Iris pigment epithelial cell (primary cell): ENCODE data around the gene PLXNA4.
"Not testable (repeated sequence)": the region's sequence is repeated elsewhere in the genome, so short reads cannot be mapped to it uniquely, and the experiment has no call there.

Experiments used
- DNase-seq: peaks from one replicate; pipeline ENCODE4 v3.0.0-alpha.2; 2011; ENCODE audit warnings: low read depth

PLXNA4 gene, protein sequence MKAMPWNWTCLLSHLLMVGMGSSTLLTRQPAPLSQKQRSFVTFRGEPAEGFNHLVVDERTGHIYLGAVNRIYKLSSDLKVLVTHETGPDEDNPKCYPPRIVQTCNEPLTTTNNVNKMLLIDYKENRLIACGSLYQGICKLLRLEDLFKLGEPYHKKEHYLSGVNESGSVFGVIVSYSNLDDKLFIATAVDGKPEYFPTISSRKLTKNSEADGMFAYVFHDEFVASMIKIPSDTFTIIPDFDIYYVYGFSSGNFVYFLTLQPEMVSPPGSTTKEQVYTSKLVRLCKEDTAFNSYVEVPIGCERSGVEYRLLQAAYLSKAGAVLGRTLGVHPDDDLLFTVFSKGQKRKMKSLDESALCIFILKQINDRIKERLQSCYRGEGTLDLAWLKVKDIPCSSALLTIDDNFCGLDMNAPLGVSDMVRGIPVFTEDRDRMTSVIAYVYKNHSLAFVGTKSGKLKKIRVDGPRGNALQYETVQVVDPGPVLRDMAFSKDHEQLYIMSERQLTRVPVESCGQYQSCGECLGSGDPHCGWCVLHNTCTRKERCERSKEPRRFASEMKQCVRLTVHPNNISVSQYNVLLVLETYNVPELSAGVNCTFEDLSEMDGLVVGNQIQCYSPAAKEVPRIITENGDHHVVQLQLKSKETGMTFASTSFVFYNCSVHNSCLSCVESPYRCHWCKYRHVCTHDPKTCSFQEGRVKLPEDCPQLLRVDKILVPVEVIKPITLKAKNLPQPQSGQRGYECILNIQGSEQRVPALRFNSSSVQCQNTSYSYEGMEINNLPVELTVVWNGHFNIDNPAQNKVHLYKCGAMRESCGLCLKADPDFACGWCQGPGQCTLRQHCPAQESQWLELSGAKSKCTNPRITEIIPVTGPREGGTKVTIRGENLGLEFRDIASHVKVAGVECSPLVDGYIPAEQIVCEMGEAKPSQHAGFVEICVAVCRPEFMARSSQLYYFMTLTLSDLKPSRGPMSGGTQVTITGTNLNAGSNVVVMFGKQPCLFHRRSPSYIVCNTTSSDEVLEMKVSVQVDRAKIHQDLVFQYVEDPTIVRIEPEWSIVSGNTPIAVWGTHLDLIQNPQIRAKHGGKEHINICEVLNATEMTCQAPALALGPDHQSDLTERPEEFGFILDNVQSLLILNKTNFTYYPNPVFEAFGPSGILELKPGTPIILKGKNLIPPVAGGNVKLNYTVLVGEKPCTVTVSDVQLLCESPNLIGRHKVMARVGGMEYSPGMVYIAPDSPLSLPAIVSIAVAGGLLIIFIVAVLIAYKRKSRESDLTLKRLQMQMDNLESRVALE (N-terminal part only)

GRCh38 chr7:132575982-132576720 is at the start of gene PLXNA4:
PLXNA4 (minus strand) TSS chr7:132576470; CDS start chr7:132508693, 67,777 bp downstream.
- no peak for DNase-seq

DNA sequence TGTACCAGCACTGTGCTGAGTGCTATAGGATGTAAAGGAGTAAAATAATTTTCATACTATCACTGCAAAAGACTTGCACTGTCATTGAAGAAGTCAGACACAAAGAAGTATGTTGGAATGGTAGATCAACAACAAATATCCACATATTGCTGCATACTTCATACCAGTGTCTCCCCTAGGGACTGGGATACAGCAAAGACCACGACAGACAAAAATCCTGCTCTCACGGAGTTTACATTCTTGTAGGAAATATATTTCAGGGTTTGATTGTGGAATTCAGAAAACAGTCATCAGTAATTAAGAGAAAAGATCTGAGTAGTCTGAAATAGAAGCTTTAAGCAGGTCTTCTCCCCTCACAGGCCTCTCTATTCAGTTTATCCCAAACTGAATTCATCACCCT is 49.4 kb upstream of the PLXNA4 start:
- DNase-seq = no peak

GRCh38 chr7:132622081-132622480 is 45.8 kb upstream of the PLXNA4 start:
- DNase-seq = no peak

- DNase-seq = no peak
Observed at GRCh38 chr7:132619967-132620366, 43.7 kb upstream of the PLXNA4 start.

DNA sequence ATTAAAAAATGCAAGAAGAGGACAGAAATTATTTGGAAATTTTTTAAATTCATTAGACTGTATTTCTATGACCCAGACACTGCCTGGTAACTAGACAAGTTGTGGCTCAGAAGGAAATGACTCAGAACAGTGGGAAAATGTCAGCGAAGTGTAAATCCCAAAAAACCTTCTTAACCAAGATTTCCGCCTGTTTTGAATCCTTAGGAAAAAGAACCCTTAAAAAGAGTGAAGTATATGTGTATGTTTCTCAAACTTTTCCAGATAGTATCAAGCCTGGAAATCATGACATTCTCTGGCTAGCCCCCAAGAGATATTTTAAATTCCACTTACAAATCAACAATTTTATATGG is 42.7 kb upstream of the PLXNA4 start:
- peak; percentile 59 for DNase-seq

DNA sequence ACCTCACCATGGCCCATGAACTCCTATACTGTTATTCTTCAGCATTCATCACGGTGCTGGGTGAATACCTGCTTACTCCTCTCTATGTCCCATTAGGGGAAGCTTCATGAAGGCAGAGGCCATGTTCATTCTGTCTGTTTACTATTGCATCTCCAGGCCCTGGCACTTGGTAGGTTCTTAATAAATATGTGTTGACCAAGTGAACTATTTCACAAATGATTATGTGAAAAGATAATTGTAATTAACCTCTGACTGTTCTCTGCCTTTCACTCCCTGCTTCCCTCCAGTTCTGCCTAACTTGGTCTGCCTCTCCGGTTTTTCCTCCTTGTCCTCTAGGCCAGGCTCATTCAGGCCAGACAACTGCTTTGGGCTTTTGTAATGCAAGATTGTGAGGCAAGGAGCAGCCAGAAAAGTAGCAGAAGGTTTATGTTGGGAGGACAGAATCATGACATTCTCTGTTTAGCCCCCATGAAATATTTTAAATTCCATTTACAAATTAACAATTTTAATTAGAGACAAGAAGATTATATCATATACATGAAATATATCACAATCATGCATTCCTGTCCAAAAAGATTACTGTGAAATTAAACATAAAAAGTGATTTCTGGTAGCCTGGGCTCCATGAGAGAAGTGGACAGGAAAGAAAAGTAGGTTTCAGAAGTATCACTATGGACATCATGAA is 42.1 kb upstream of the PLXNA4 start:
- no peak for DNase-seq

DNA sequence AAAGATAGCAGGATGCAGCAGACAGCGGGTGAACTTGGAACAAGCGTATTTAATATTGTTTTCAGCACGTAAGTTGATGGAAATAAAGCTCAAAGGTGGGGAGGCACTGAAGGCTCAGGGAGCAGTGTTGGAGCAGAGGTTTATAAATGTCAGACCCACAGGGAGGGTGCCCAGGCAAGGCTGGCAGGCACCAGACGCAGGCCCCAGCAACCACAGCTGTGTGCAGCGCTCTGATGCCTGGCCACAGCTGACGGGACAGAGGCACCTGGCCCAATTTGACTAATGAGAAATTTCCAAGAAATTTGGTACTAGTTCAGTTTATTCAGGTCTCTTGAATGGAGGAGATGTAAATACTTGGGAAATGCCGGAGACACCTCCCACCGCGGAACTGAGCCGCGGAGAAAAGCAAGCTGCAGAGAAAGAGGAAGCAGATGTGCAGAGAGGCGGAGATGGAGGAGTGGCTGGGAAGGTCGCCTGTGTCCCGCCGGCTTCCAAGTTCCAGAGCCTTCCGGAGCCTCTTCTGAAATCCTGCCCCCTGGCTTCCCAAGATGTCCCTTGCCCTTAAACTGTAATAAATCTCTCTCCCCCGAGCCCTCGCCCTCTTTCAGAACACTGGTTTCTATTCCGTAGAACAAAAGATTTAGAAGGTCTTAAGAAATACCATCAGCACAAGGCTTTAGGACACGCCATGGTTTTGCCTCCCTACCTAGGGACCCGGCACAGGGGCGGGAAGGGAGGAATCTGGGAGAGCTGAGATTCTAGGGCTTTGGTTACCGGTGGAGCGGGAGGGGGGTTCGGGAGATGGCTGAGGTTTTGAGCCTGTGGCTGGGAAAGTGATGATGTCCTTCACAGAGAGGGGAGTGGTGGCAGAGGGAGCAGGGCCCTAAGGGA is 38.4 kb upstream of the PLXNA4 start:
- DNase-seq = no peak

DNA sequence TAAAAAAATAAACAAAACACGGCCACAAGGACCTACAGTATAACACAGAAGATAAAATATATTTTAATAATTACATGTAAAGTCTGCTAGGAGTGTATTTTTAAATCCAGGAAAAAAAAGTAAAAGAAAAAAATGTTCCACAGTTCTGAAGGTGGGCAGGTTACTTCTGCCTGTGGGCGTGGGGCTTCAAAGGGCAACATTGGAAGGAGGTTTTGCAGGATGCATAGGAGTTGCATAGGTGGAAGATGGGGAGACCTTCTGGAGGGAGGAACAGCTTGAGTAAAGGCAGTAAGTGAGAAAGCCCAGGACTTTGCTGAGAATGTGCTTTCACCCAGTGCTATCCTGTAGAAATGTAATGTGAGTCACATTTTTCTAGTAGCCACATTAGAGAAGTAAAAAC is 37.5 kb upstream of the PLXNA4 start:
- DNase-seq = no peak

- no peak for DNase-seq
Observed at GRCh38 chr7:132610995-132611394, 34.7 kb upstream of the PLXNA4 start.

DNA sequence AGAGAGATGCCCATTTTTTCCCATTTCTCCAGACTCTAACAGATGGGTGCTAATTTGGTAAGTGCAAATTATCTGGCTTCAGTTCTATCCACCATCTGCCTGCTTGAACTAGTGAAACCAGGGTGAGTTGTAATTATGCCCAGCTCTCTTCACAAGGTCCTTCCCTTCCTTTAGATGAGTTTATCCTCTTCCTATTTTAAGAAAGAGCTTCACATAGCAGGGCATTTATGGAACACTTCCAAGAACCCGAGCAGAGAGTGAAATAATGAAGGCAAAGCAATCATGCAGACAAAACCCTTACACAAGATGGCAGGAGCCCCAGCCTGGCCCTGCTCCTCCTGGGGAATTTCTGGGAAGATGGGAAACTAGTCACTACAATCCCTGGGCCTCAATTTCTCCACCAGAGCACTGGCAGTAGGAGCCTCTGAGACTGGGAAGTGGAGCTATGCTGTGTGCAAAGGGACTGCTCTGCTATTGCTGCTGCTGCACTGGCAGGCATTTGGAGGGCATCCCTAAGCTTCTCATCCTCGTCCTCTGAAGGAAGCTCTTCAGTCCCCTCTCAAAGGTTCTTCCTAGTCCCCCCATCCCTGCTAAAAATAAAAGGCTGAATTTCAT is 33.7 kb upstream of the PLXNA4 start:
- DNase-seq = no peak

DNA sequence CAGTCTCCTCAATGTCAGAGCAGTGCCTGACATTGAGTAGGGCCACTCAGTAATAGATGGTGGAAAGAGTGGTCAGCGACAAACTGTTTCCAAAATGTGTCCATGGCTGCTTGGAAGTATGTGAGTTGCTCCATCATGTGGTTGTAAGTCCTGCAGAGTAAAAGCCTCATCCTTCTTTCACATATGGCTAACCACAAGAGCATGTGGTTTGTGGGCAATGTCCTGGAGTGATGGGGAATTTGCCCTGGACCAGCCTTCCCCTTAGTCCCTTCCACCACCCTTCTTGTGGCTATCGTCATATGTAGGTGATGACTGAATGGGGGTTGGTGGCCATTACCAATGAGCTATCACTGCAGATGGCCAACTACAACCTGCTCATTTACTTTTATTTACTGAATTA is 33.0 kb upstream of the PLXNA4 start:
- peak; percentile 6 for DNase-seq

GRCh38 chr7:132608523-132608922 is 32.3 kb upstream of the PLXNA4 start:
- no peak for DNase-seq

DNA sequence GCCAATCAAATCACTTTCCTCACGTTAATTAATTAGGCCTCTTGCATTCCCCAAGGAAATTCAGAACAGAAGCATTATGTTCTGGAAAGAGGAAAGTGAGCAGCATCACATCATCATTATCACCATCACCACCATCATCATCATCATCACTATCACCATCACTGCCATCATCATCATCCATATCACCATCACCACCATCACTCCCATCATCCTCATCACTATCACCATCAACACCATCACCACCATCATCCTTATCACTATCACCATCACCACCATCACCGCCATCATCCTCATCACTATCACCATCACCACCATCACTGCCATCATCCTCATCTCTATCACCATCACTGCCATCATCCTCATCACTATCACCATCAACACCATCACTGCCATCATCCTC is 31.4 kb upstream of the PLXNA4 start:
- DNase-seq = no peak

GRCh38 chr7:132604121-132604520 is 27.9 kb upstream of the PLXNA4 start:
- DNase-seq = no peak

DNA sequence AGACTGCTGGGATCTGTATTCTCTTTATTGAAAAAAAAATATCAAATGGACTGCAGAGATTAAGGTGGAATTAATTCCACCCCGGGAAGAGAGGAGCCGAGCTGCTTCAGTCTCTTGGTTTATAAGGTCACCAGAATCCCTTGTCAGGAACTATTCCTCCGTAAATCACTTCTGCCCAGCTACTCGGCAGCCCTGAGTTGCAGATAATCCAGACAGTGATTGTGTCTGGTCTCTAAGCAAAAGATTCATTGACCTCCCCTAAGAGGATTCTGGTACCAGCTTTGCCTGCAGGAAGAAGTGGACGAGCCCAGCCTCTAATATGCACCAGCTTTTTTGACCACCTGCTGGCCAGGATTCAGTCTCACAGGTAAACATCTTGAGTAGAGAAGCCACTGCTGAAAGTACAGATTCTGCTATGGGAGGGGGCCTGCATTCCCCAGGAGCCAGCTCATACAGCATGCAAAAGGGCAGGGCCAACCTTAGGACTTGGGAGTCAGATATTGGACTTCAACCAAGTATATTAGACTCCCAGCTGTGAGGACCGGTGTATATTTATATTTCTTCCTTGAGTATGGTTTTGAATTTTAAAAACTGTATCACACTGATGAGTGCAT is 27.1 kb upstream of the PLXNA4 start:
- no peak for DNase-seq

- DNase-seq = no peak
Observed at GRCh38 chr7:132601783-132602182, 25.5 kb upstream of the PLXNA4 start.

GRCh38 chr7:132596588-132596987 is 20.3 kb upstream of the PLXNA4 start:
- DNase-seq = no peak

DNA sequence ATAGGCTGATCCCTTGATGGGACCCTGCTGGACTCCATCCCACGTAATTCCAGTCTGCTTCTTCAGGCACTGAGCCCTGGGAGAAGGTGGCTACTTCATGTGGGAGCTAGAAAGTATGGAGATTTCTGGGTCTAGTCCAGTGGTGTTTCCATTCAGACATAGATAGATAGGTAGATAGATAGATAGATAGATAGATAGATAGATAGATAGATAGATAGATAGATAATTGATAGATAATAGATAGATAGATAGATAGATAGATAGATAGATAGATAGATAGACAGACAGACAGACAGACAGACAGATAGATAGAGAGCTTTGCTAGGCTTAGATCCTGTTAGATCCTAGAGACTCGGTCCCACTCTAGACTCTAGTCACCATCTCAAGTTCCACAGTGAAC is 18.5 kb upstream of the PLXNA4 start:
- not testable (repeated sequence) for DNase-seq

DNA sequence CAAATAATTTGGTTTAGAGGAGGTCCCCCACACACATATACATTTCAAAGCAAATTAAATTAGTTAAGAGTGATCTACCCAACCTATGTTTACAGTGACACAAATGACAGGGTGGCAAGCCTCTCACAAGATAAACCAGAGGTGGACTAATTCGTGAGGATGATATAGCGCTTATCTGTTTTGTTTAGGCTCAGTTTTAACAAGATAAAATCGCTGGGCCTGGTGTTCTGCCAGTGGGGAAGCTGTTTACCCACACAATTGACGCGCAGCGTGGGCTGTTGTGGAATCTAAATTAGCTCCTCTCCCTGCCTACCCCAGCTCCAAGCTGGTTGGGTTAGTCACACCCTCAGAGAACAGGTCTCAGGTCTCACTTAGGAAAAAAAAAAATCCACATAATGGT is 16.7 kb upstream of the PLXNA4 start:
- DNase-seq = no peak
